Femur (tissue), 1 donor: ENCODE measurements around the gene ERCC2.
A peak's percentile ranks its signal among the peaks of the same experiment; 100 is the strongest.
"Not testable (repeated sequence)": the region's sequence is repeated elsewhere in the genome, so short reads cannot be mapped to it uniquely, and the experiment has no call there.

Experiments
- DNase-seq: peaks from one replicate; pipeline ENCODE4 v3.0.0-alpha.2; 2017

Gene ERCC2

GRCh38 chr19:45370410-45371204, at the start of gene ERCC2:
Gene ERCC2, minus strand, starts transcription at chr19:45370573. Its CDS starts 33 bp downstream, at chr19:45370540.
- peak; percentile 100 for DNase-seq

GRCh38 chr19:45419895-45420294, 49.5 kb upstream of the ERCC2 start:
- DNase-seq: no peak

GRCh38 chr19:45419396-45419795, 49.0 kb upstream of the ERCC2 start:
- DNase-seq: no peak

DNA sequence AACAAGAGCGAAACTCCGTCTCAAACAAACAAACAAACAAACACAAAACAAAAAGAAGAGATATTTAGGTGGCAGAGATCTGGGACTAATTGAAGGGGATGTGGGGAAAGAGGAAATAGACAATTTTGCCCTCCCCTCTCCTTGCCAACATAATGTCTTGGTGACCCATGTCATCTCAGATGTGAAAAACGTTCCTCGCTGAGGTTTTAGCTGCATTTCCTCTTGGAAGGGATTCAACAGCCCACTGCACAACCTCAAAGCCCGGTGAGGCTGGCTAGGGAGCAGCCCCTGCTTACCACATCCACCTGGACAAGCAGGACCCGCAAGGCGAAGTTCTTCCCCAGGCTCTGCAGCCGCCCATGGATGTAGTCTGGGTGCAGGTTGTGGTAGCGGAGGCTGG, 48.4 kb upstream of the ERCC2 start:
- no peak for DNase-seq

DNA sequence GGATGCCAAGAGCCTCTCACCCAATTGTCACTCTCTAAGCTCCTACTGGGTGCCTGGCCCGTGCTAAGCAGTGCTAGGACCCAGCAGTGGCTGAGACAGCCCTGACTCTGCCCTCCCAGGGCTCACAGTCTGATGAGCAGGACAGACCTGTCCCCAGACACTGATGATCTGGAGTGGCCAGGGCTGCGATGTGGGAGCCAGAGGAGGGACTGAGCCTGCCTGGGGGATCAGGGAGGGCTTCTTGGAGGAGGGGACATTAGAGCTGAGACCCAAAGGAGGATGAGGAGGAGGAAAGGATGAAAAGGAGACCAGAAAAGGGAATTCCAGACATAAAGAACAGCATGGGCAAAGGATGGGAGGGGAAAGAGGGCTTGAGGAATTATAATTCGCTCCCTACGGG, 46.8 kb upstream of the ERCC2 start:
- DNase-seq: no peak

DNA sequence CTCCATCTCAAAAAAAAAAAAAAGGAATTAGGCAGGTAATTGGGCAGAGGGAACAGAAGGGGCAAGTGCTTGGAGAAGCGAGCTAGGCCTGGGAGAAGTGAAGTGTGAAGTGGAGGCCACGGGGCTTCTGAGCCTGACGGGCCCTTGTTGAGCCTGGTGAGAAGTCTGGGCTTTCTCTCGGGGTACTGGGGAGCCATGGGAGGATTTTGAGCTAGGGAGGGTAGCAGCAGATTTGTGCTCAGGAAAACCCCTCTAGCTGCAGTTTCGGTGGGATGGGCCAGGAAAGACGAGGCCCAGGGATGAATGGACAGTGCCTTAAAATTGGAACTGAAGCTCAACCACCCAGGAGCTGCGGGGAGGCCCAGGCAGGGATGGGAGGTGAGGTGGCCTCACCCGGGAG, 44.1 kb upstream of the ERCC2 start:
- DNase-seq: no peak

GRCh38 chr19:45413497-45413896, 43.1 kb upstream of the ERCC2 start:
- DNase-seq: no peak

DNA sequence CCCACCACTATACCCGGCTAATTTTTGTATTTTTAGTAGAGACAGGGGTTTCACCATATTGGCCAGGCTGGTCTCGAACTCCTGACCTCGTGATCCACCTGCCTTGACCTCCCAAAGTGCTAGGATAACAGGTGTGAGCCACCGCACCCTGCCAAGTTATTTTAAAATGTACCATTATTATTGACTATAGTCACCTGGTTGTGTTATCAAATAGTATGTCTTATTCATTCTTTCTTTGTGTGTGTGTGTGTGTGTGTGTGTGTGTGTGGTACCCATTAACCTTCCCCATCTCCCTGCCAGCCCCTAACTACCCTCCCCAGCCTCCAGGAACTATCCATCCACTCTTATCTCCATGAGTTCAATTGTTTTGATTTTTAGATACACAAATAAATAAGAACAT, 40.0 kb upstream of the ERCC2 start:
- not testable (repeated sequence) for DNase-seq

DNA sequence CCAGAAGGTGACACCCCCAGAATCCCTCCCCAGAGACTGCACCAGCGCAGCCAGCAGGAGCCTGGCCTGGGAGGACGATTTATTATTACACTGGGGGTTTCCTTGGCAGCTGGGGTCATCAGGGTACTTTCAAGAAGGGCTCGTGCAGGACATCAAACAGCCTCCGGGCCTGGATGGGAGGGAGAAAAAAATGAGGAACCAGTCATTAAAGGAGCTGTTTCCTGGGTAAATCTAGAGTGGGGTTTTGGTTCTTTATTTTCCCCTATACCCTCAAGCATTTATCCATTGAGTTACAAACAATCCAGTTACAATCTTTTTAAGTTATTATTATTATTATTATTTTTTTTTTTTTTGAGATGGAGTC, 39.2 kb upstream of the ERCC2 start:
- DNase-seq: no peak

DNA sequence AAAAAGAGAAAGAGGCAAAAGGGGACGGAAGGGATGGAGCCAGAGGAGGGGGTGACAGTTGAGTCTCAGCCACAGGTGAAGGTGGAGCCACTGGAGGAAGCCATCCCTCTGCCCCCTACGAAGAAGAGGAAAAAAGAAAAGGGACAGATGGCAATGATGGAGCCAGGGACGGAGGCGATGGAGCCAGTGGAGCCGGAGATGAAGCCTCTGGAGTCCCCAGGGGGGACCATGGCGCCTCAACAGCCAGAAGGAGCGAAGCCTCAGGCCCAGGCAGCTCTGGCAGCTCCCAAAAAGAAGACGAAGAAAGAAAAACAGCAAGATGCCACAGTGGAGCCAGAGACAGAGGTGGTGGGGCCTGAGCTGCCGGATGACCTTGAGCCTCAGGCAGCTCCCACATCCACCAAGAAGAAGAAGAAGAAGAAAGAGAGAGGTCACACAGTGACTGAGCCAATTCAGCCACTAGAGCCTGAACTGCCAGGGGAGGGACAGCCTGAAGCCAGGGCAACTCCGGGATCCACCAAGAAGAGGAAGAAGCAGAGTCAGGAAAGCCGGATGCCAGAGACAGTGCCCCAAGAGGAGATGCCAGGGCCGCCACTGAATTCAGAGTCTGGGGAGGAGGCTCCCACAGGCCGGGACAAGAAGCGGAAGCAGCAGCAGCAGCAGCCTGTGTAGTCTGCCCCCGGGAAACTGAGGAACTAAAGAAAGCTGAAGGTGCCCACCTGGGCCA, 38.6 kb upstream of the ERCC2 start:
- DNase-seq: no peak

DNA sequence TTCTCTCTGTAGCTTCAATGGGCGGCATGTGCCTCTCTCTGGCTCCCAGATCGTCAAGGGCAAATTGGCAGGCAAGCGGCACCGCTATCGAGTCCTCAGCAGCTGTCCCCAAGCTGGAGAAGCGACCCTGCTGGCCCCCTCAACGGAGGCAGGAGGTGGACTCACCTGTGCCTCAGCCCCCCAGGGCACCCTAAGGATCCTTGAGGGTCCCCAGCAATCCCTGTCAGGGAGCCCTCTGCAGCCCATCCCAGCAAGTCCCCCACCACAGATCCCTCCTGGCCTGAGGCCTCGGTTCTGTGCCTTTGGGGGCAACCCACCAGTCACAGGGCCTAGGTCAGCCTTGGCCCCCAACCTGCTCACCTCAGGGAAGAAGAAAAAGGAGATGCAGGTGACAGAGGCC, 37.7 kb upstream of the ERCC2 start:
- DNase-seq: no peak

- not testable (repeated sequence) for DNase-seq
These were observed 37.2 kb upstream of the ERCC2 start for GRCh38 chr19:45407585-45407984.

DNA sequence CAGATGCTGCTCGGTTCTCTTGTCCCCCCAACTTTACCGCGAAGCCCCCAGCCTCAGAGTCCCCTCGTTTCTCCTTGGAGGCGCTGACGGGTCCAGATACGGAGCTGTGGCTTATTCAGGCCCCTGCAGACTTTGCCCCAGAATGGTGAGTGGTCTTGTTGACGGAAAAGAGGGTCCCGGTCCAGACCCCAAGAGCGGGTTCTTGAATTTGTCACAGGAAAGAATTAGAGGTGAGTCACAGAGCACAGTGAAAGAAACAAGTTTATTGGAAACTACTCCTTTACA, 36.7 kb upstream of the ERCC2 start:
- no peak for DNase-seq

DNA sequence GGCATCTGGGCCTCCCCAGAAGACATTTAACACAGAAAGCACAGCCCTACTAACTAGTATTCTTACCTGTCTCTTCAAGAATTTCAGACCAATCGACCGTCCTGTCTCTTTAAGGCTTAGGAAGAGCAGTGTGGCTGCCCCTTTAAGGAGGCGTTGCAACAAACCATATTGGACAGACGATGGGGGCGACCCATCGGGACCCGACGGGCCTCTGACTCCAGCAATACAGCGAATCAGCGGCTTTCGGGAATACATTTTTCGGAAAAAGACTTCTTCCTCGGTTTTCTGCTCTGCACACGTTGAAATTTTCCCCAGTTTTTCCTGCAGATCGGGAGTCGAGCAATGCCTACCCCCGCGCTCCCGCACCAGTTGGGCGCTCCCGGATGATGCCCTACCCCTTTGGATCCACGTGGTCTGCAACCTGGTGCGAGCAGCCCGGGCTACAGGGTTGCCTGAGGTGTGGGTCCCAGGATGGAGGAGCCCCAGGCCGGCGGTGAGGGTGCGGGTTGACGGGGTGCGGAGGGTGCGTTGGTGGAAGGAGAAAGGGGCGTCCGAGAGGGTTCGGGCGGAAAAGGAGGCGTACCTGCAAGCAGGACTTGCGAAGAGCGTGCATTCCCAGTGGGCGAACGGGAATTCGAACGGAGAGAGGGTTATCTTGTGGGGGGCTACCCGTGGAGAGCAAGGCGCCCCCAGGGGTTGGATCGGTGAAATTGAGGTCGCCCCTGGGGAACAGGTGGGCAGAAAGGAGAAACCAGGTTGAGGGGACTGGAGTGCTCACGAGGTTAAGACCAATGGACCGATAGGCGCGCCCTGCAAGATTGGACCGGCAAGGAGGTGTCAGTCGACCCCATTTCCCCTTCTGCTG, 36.1 kb upstream of the ERCC2 start, which contains the start of gene POLR1G:
TSS of gene POLR1G (plus strand) at position 419 of the 865 bp plus-strand sequence. CDS start at position 472, 53 bp downstream.
- peak; percentile 84 for DNase-seq

- peak; percentile 90 for DNase-seq
These were observed 35.3 kb upstream of the ERCC2 start for GRCh38 chr19:45405435-45406225.

DNA sequence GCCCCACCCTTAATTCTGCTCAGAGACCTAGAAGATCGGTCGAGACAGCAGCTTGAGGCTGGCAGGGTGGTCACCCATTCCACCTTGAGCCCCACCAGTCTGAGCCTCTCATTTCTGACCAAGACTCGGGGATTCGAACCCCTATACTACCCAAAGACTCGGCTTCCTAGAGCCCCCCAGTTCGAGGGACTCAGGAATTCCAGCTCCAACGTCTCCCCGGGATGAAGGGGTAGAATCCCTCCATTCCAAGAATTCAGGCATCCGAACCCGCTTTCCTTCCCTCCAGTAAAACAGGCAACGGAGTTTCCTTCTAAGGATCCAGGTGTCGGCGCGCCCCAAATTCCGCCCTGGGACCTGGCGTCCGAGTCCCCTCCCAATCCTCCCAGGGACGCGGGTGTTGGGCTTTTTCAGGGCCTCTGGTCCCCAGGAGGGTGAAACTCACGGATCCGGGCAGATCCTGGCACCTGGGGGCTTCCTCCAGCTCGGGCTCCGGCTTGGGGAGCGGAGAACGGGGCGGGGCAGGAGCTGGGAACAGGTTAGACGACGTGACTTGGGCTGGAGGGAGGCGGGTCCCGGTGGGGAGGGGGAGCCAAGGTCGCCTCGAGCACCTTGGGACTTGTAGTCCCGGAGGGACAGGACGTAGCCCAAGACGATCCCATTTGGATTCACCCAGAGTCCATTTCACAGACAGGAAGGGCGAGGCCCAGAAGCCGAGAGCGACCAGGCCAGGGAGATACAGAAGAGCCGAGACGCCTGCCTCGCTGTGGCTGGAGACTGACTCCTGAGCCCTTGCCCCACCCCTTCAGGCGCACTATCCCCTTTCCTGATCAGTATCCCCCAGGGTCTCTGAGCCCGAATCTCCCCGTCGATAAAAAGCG, 34.4 kb upstream of the ERCC2 start, which contains the start of gene PPP1R13L:
TSS of gene PPP1R13L (minus strand) at position 513 of the 878 bp plus-strand sequence. CDS start 6,751 bp downstream, outside the sequence.
- DNase-seq: peak; percentile 66

DNA sequence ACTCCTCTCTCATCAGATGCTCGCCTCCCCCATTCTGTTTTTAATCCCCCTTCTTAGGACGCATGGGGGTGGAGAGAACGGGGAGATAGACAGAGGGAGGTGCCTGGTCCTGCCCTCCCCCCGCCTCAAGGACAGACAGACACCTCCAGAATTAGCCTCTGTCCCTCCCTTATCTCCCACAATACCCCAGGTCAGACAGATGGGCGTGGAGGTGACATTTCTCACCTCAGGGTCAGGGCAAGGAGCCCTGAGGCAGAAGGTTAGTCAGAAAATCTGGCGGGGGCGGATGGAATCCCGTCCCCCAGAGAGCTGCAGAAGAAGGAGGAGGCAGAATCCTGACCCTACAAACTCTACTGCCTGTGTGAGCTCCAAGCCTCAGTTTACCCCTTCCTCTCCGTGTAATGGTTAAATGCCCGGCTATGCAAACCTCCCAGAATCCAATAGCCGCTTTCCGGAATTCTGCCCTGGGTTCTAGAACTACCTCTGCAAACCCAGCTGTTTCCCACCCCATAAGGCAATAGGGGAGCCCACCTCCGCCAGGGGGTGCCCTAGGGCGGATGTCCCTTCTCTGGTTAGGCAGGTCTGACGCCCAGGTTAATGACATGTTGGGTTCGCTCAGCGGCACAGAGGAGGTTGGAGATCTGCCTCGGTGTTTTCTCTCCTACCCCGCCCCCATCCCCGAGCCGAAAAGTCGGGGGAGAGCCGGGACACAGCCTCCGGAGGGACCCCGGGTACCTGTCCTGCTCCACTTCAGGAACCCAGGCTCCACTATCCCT, 33.6 kb upstream of the ERCC2 start:
- peak; percentile 36 for DNase-seq

DNA sequence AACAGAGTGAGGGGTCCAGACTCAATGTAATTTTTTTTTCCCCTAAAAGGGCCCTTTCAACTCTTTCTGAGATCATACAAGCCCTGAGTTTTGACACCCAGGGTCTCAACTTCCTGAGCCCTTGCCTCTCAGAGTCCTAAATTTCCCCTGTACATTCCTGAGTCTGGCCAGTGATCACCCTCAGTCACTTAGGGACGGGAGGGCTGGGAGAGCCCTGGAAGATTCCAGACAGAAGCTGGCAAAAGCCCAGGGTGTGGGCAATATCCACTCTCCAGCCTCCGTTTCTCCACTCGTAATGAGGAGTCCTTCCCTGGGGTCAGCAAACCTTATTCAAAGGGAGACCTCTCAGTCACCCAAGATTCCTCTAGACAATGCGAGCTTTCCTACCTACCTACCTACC, 32.9 kb upstream of the ERCC2 start:
- no peak for DNase-seq

- DNase-seq: peak; percentile 56
These were observed 32.1 kb upstream of the ERCC2 start for GRCh38 chr19:45402298-45403061.

DNA sequence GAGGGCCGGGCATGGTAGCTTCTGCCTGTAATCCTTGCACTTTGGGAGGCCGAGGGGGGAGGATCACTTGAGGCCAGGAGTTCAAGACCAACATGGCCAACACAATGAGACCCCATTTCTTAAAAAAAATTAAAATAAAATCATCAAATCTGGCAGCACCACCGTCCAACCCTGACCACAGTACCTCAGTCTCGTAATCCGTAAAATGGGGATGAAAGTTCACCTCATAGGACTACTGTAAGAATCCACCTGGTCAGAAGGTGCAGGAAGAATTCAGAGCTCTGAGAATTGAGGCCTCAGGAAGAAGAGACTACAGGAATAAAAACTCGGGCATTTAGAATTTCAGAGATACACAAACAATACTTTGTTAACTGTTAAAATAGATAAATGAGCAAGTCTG, 31.4 kb upstream of the ERCC2 start:
- no peak for DNase-seq
